ENCODE results near the gene LOXHD1.

The LOXHD1 gene

GRCh38 chr18:46556590-46557206, 100.3 kb downstream of the LOXHD1 start:
- TF ChIP-seq CTCF (IDR thresholded peaks at IDR 0.05; ENCODE audit: insufficient read depth, low read depth, low read length, missing control alignments) = no peak
- no peak overlapping the region for H3K4me3 ChIP-seq (ENCODE audit: low read length)
- DNase-seq (ENCODE audit: low read depth) = no peak

- peak; percentile 15 for TF ChIP-seq CTCF (IDR thresholded peaks at IDR 0.05; ENCODE audit: insufficient read depth, low read depth, low read length, missing control alignments)
- peak; percentile 22 for DNase-seq (ENCODE audit: low read depth)
- no peak overlapping the region for H3K4me3 ChIP-seq (ENCODE audit: low read length)
Observed at GRCh38 chr18:46555724-46556123, 101.3 kb downstream of the LOXHD1 start.

- TF ChIP-seq CTCF (IDR thresholded peaks at IDR 0.05; ENCODE audit: insufficient read depth, low read depth, low read length, missing control alignments) = no peak
- no peak overlapping the region for H3K4me3 ChIP-seq (ENCODE audit: low read length)
- no peak for DNase-seq (ENCODE audit: low read depth)
Observed at GRCh38 chr18:46555213-46555612, 101.8 kb downstream of the LOXHD1 start.

GRCh38 chr18:46554406-46555080, 102.5 kb downstream of the LOXHD1 start:
- no peak for DNase-seq (ENCODE audit: low read depth)
- TF ChIP-seq CTCF (IDR thresholded peaks at IDR 0.05; ENCODE audit: insufficient read depth, low read depth, low read length, missing control alignments) = no peak
- no peak overlapping the region for H3K4me3 ChIP-seq (ENCODE audit: low read length)

GRCh38 chr18:46550609-46551008, 106.4 kb downstream of the LOXHD1 start:
- no peak for TF ChIP-seq CTCF (IDR thresholded peaks at IDR 0.05; ENCODE audit: insufficient read depth, low read depth, low read length, missing control alignments)
- no peak for DNase-seq (ENCODE audit: low read depth)
- no peak overlapping the region for H3K4me3 ChIP-seq (ENCODE audit: low read length)

GRCh38 chr18:46547520-46547919, 109.5 kb downstream of the LOXHD1 start:
- no peak for TF ChIP-seq CTCF (IDR thresholded peaks at IDR 0.05; ENCODE audit: insufficient read depth, low read depth, low read length, missing control alignments)

More at GRCh38 chr18:46547520-46547919, 109.5 kb downstream of the LOXHD1 start:
- no peak overlapping the region for H3K4me3 ChIP-seq (ENCODE audit: low read length)
- DNase-seq (ENCODE audit: low read depth) = no peak

Measured in epithelial cell of esophagus (primary cell).